Sigmoid colon (tissue), 7 donors: ENCODE results near the gene SMARCD1. TPM values are rescaled to one million over a fixed set of nuclear protein-coding genes. Genes with fewer than 3 reads are reported as not detected.
"Not testable (repeated sequence)": the region's sequence is repeated elsewhere in the genome, so short reads cannot be mapped to it uniquely, and the experiment has no call there.

ENCODE experiments used
- DNase-seq: peaks from one replicate; pipeline ENCODE4 v3.0.0-alpha.2; 2019
- H3K27ac ChIP-seq, 4 donors: fragments of 200-600 bp; sonication (generic); one replicate each; pipeline ENCODE4 v1.5.1; 2016 to 2019; ENCODE audit warnings: mild to moderate bottlenecking in 1 of 4
- H3K27me3 ChIP-seq, 3 donors: fragments of 200-600 bp; sonication (generic); one replicate each; pipeline ENCODE4 v1.5.1; 2019; ENCODE audit warnings: mild to moderate bottlenecking in 1 of 3
- H3K36me3 ChIP-seq, 4 donors: fragments of 200-600 bp; sonication (generic); one replicate each; pipeline ENCODE4 v1.5.1; 2016 to 2019
- H3K4me1 ChIP-seq, 4 donors: fragments of 200-600 bp; sonication (generic); one replicate each; pipeline ENCODE4 v1.5.1; 2017 to 2019
- H3K4me3 ChIP-seq, 4 donors: fragments of 200-600 bp; sonication (generic); one replicate each; pipeline ENCODE4 v1.5.1; 2017 to 2019; ENCODE audit warnings: mild to moderate bottlenecking in 2 of 4, moderate library complexity in 1 of 4
- H3K9me3 ChIP-seq, 4 donors: fragments of 200-600 bp in 3 of 4; sonication (generic) in 3 of 4; one replicate each; pipeline versions ENCODE4 v1.5.1 to v1.6.1; 2013 to 2019
- CTCF ChIP-seq, 4 experiments: fragments of 450-650 bp in 3 of 4; fragments of 200-600 bp in 1 of 4; IDR thresholded peaks; one replicate each; pipeline ENCODE4 v1.5.1; 2016 to 2019; ENCODE audit warnings: antibody characterized with exemption in 4 of 4, mild to moderate bottlenecking in 3 of 4, moderate library complexity in 2 of 4
- EP300 ChIP-seq, 4 donors: sonication (generic); formaldehyde crosslinking; IDR thresholded peaks; one replicate each; pipeline ENCODE4 v1.6.1; 2017; ENCODE audit warnings: antibody characterized with exemption in 4 of 4
- POLR2A ChIP-seq, 2 donors: fragments of 450-650 bp; IDR thresholded peaks; one replicate each; pipeline ENCODE4 v1.6.1; 2016; ENCODE audit warnings: antibody characterized with exemption in 2 of 2, mild to moderate bottlenecking in 2 of 2, moderate library complexity in 2 of 2
- POLR2AphosphoS5 ChIP-seq, 4 donors: sonication (generic); formaldehyde crosslinking; IDR thresholded peaks; one replicate each; pipeline ENCODE4 v1.6.1; 2017; ENCODE audit warnings: antibody characterized with exemption in 4 of 4
- WGBS, 2 donors: extraction: QIAGEN DNeasy Blood & Tissue Kit; methylation state at CpG; one replicate each; pipeline ENCODE4 v1.1.7; 2013; 5-methylcytosine and 5-hydroxymethylcytosine counted together
- intact Hi-C: fragments of 100-400 bp; cut with DNase I; formaldehyde crosslinking; loops from one replicate; pipeline ENCODE4 v1.15.1; 2023
- polyA plus RNA-seq, 3 donors: library from polyadenylated mRNA; stranded (reverse); fragments of 200-250 nt; gene quantifications; one replicate each; pipeline ENCODE4 v1.2.3, GENCODE V29; 2013
- total RNA-seq, 4 donors: library from RNA; depleted of rRNA; stranded (reverse); fragments of >200 nt; gene quantifications; one replicate each; pipeline ENCODE4 v1.1.0, GENCODE V29; 2016
- donor health status: healthy with polysubstance abuse.
- donor health status: Bipolar disorder and iron deficiency.
- donor health status: healthy.

The SMARCD1 gene
- total and polyA plus RNA-seq, 7 donors = 16.0 to 64.8 (median 26.4) TPM

GRCh38 chr12:50129290-50129689 is 44.1 kb downstream of the SMARCD1 start:
- intact Hi-C loops = no loop called here
- DNase-seq = no peak
- H3K27ac ChIP-seq = no peak overlapping the region
- no peaks in the 10 kb centered on the region for H3K9me3 ChIP-seq
- H3K27me3 ChIP-seq = no peaks in the 10 kb centered on the region
- peaks cover 25 to 100% (median 29%) of the 10 kb centered on the region in 4 donors for H3K36me3 ChIP-seq
- no peaks in the 10 kb centered on the region for H3K4me1 ChIP-seq
- 75 to 96% methylated on average over 4 of the region's 4 CpGs for WGBS, 2 donors
- no peak for TF ChIP-seq POLR2A (IDR thresholded peaks at IDR 0.05)
- TF ChIP-seq POLR2AphosphoS5 (IDR thresholded peaks at IDR 0.05) = no peak
- TF ChIP-seq EP300 (IDR thresholded peaks at IDR 0.05) = no peak
- TF ChIP-seq CTCF (IDR thresholded peaks at IDR 0.05) = no peak
- H3K4me3 ChIP-seq = no peak overlapping the region

- H3K4me1 ChIP-seq = peaks cover 0 to 12% (median 3%) of the 10 kb centered on the region in 4 donors
- TF ChIP-seq POLR2AphosphoS5 (IDR thresholded peaks at IDR 0.05) (no peak), CTCF (IDR thresholded peaks at IDR 0.05) (peak in 3 of 4 experiments; percentile 16 to 65 (median 55))
- WGBS, 2 donors = 69 to 82% methylated on average over 2 of the region's 2 CpGs
- H3K36me3 ChIP-seq = peaks cover 16 to 95% (median 25%) of the 10 kb centered on the region in 4 donors
- H3K27ac ChIP-seq = no peak overlapping the region
- no peaks in the 10 kb centered on the region for H3K27me3 ChIP-seq
- no peak for DNase-seq
- H3K9me3 ChIP-seq = no peaks in the 10 kb centered on the region
- intact Hi-C loops = no loop called here
- no peak overlapping the region for H3K4me3 ChIP-seq
Observed at GRCh38 chr12:50132505-50133135, 47.5 kb downstream of the SMARCD1 start.

GRCh38 chr12:50142993-50143392 is 57.9 kb downstream of the SMARCD1 start:
- DNase-seq = no peak
- no peak for TF ChIP-seq CTCF (IDR thresholded peaks at IDR 0.05)
- TF ChIP-seq POLR2AphosphoS5 (IDR thresholded peaks at IDR 0.05) = no peak
- no peak for TF ChIP-seq EP300 (IDR thresholded peaks at IDR 0.05)
- TF ChIP-seq POLR2A (IDR thresholded peaks at IDR 0.05) = no peak
- no peaks in the 10 kb centered on the region for H3K27me3 ChIP-seq
- no peaks in the 10 kb centered on the region for H3K4me1 ChIP-seq
- H3K9me3 ChIP-seq = no peaks in the 10 kb centered on the region
- no peak overlapping the region for H3K27ac ChIP-seq
- WGBS, 2 donors = 83 to 92% methylated on average over 8 of the region's 8 CpGs
- no peak overlapping the region for H3K4me3 ChIP-seq
- peaks cover 0 to 49% (median 2%) of the 10 kb centered on the region in 4 donors for H3K36me3 ChIP-seq
- intact Hi-C loops = no loop called here

GRCh38 chr12:50145439-50145838 is 60.3 kb downstream of the SMARCD1 start:
- Histone ChIP-seq H3K36me3 (peaks cover 0 to 33% (median 2%) of the 10 kb centered on the region in 4 donors), H3K27ac (no peak overlapping the region), H3K4me3 (no peak overlapping the region), H3K9me3 (no peaks in the 10 kb centered on the region), H3K4me1 (no peaks in the 10 kb centered on the region), H3K27me3 (no peaks in the 10 kb centered on the region)
- no peak for TF ChIP-seq POLR2A (IDR thresholded peaks at IDR 0.05)
- TF ChIP-seq POLR2AphosphoS5 (IDR thresholded peaks at IDR 0.05) = no peak
- TF ChIP-seq CTCF (IDR thresholded peaks at IDR 0.05) = no peak
- TF ChIP-seq EP300 (IDR thresholded peaks at IDR 0.05) = no peak
- intact Hi-C loops = no loop called here
- DNase-seq = no peak
- 86 to 95% methylated on average over 2 of the region's 2 CpGs for WGBS, 2 donors

- TF ChIP-seq EP300 (IDR thresholded peaks at IDR 0.05) (no peak), POLR2AphosphoS5 (IDR thresholded peaks at IDR 0.05) (no peak), CTCF (IDR thresholded peaks at IDR 0.05) (no peak), POLR2A (IDR thresholded peaks at IDR 0.05) (no peak)
- DNase-seq = no peak
- peaks cover 0 to 16% (median 0%) of the 10 kb centered on the region in 4 donors for H3K36me3 ChIP-seq
- peaks cover 0 to 9% (median 4%) of the 10 kb centered on the region in 4 donors for H3K4me1 ChIP-seq
- no peaks in the 10 kb centered on the region for H3K9me3 ChIP-seq
- H3K27ac ChIP-seq = no peak overlapping the region
- H3K4me3 ChIP-seq = no peak overlapping the region
- 95 to 99% methylated on average over 4 of the region's 4 CpGs for WGBS, 2 donors
- intact Hi-C loops = no loop called here
- H3K27me3 ChIP-seq = no peaks in the 10 kb centered on the region
Observed at GRCh38 chr12:50147281-50147680, 62.1 kb downstream of the SMARCD1 start.

GRCh38 chr12:50148011-50148410 is 62.9 kb downstream of the SMARCD1 start:
- intact Hi-C loops, H3K4me3 ChIP-seq, H3K27ac ChIP-seq, H3K4me1 ChIP-seq, H3K27me3 ChIP-seq, H3K36me3 ChIP-seq, DNase-seq, H3K9me3 ChIP-seq: not testable (repeated sequence)
- 91 to 92% methylated on average over 6 of the region's 6 CpGs for WGBS, 2 donors
